Uterus (tissue), 2 donors: ENCODE measurements around the gene SMIM13.

ENCODE experiments used
- POLR2A ChIP-seq, 2 donors: fragments of 450-650 bp; IDR thresholded peaks; one replicate each; pipeline ENCODE4 v1.6.1; 2016; ENCODE audit warnings: antibody characterized with exemption in 2 of 2, mild to moderate bottlenecking in 1 of 2, moderate library complexity in 1 of 2
- TF ChIP-seq, protein P1 (sequence below), 4 experiments: fragments of 200-600 bp in 2 of 4; fragments of 450-650 bp in 2 of 4; sonication (generic) in 2 of 4; IDR thresholded peaks; one replicate each; pipeline ENCODE4 v1.5.1; 2016 to 2019; ENCODE audit warnings: antibody characterized with exemption in 4 of 4, mild to moderate bottlenecking in 2 of 4, moderate library complexity in 1 of 4

- TF ChIP-seq, protein P1, sequence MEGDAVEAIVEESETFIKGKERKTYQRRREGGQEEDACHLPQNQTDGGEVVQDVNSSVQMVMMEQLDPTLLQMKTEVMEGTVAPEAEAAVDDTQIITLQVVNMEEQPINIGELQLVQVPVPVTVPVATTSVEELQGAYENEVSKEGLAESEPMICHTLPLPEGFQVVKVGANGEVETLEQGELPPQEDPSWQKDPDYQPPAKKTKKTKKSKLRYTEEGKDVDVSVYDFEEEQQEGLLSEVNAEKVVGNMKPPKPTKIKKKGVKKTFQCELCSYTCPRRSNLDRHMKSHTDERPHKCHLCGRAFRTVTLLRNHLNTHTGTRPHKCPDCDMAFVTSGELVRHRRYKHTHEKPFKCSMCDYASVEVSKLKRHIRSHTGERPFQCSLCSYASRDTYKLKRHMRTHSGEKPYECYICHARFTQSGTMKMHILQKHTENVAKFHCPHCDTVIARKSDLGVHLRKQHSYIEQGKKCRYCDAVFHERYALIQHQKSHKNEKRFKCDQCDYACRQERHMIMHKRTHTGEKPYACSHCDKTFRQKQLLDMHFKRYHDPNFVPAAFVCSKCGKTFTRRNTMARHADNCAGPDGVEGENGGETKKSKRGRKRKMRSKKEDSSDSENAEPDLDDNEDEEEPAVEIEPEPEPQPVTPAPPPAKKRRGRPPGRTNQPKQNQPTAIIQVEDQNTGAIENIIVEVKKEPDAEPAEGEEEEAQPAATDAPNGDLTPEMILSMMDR (IDR thresholded peaks at IDR 0.05), result no peak
- TF ChIP-seq POLR2A (IDR thresholded peaks at IDR 0.05), result no peak
These were observed 48.9 kb upstream of the SMIM13 start for GRCh38 chr6:11044712-11045167.
